B cell (primary cell): Measurements from ENCODE around the gene CD8A.

Experiments
- CTCF ChIP-seq: fragments of 200-600 bp; IDR thresholded peaks from one replicate; pipeline ENCODE4 v1.8.0; 2022; ENCODE audit warnings: antibody characterized with exemption, mild to moderate bottlenecking
- EZH2 ChIP-seq: IDR thresholded peaks from 2 replicates; pipeline ENCODE4 v1.6.1; 2012; ENCODE audit warnings: borderline replicate concordance, low read depth, mild to moderate bottlenecking, moderate library complexity, low read length; ENCODE audit not compliant: insufficient read depth, poor library complexity, severe bottlenecking

- TF ChIP-seq CTCF (no peak), EZH2 (no peak)
Observed at GRCh38 chr2:86782748-86783147, 8.0 kb downstream of the CD8A start.
